Measurements from ENCODE around the gene FABP7.
"Not testable (repeated sequence)": the region's sequence is repeated elsewhere in the genome, so short reads cannot be mapped to it uniquely, and the experiment has no call there.

The FABP7 gene

GRCh38 chr6:122779667-122780066 lies at the start of gene FABP7:
Gene FABP7, plus strand, starts transcription at chr6:122779716. Its CDS starts 79 bp downstream, at chr6:122779795.
- DNase-seq (ENCODE audit: low read depth), result no peak

- no peak for DNase-seq (ENCODE audit: low read depth)
Measured at GRCh38 chr6:122730334-122730733, 49.2 kb upstream of the FABP7 start.

GRCh38 chr6:122730775-122731386 lies 48.6 kb upstream of the FABP7 start:
- peak; percentile 20 for DNase-seq (ENCODE audit: low read depth)

GRCh38 chr6:122733259-122733658 lies 46.3 kb upstream of the FABP7 start:
- no peak for DNase-seq (ENCODE audit: low read depth)

GRCh38 chr6:122734529-122735395 lies 44.8 kb upstream of the FABP7 start:
- no peak for DNase-seq (ENCODE audit: low read depth)

- no peak for DNase-seq (ENCODE audit: low read depth)
Measured at GRCh38 chr6:122735582-122735981, 43.9 kb upstream of the FABP7 start.

GRCh38 chr6:122736163-122736562 lies 43.4 kb upstream of the FABP7 start:
- DNase-seq (ENCODE audit: low read depth), result no peak

- no peak for DNase-seq (ENCODE audit: low read depth)
Measured at GRCh38 chr6:122736616-122737015, 42.9 kb upstream of the FABP7 start.

- no peak for DNase-seq (ENCODE audit: low read depth)
Measured at GRCh38 chr6:122740091-122740490, 39.4 kb upstream of the FABP7 start.

GRCh38 chr6:122740936-122741335 lies 38.6 kb upstream of the FABP7 start:
- DNase-seq (ENCODE audit: low read depth), result no peak

- DNase-seq (ENCODE audit: low read depth), result not testable (repeated sequence)
Measured at GRCh38 chr6:122744247-122744646, 35.3 kb upstream of the FABP7 start.

GRCh38 chr6:122744856-122745255 lies 34.7 kb upstream of the FABP7 start:
- not testable (repeated sequence) for DNase-seq (ENCODE audit: low read depth)

GRCh38 chr6:122746688-122747087 lies 32.8 kb upstream of the FABP7 start:
- DNase-seq (ENCODE audit: low read depth), result no peak

- DNase-seq (ENCODE audit: low read depth), result no peak
Measured at GRCh38 chr6:122747573-122747972, 31.9 kb upstream of the FABP7 start.

GRCh38 chr6:122748945-122749344 lies 30.6 kb upstream of the FABP7 start:
- not testable (repeated sequence) for DNase-seq (ENCODE audit: low read depth)

- no peak for DNase-seq (ENCODE audit: low read depth)
Measured at GRCh38 chr6:122749451-122750050, 30.0 kb upstream of the FABP7 start.

- no peak for DNase-seq (ENCODE audit: low read depth)
Measured at GRCh38 chr6:122751326-122751725, 28.2 kb upstream of the FABP7 start.

GRCh38 chr6:122752459-122752858 lies 27.1 kb upstream of the FABP7 start:
- DNase-seq (ENCODE audit: low read depth), result no peak

GRCh38 chr6:122753000-122753687 lies 26.4 kb upstream of the FABP7 start:
- no peak for DNase-seq (ENCODE audit: low read depth)

GRCh38 chr6:122753688-122754056 lies 25.8 kb upstream of the FABP7 start:
- DNase-seq (ENCODE audit: low read depth), result peak; percentile 8

- no peak for DNase-seq (ENCODE audit: low read depth)
Measured at GRCh38 chr6:122754191-122754731, 25.3 kb upstream of the FABP7 start.

GRCh38 chr6:122755901-122756300 lies 23.6 kb upstream of the FABP7 start:
- no peak for DNase-seq (ENCODE audit: low read depth)

Data from stromal cell of bone marrow (primary cell).